Right kidney (tissue), 9 donors: ENCODE measurements around the gene PECR.
A peak's percentile ranks its signal among the peaks of the same experiment; 100 is the strongest.

Experiments
- DNase-seq: peaks from one replicate; pipeline ENCODE4 v3.0.0-alpha.2; 2016
- long read RNA-seq, 8 donors: transcript quantifications; one replicate each; lab custom pipeline, GENCODE V29; 2026

Gene PECR
- long read RNA-seq, donor 1, transcript PECR-201 (8 exons, 1,853 nt): major isoform, 10 of 10 reads
- long read RNA-seq, donor 1, partial matches to known transcripts: 0 of 10 reads
- long read RNA-seq, donor 1, other reads (novel, unspliced or antisense): 0 of 10 reads
- long read RNA-seq, donor 2, transcript PECR-201 (8 exons, 1,853 nt): major isoform, 6 of 6 reads
- long read RNA-seq, donor 2, partial matches to known transcripts: 0 of 6 reads
- long read RNA-seq, donor 2, other reads (novel, unspliced or antisense): 0 of 6 reads
- long read RNA-seq, donor 3, partial matches to known transcripts: 0 of 3 reads
- long read RNA-seq, donor 3, other reads (novel, unspliced or antisense): 0 of 3 reads
- long read RNA-seq, donor 4, transcript PECR-201 (8 exons, 1,853 nt): major isoform, 15 of 17 reads
- long read RNA-seq, donor 4, partial matches to known transcripts: 0 of 17 reads
- long read RNA-seq, donor 4, other reads (novel, unspliced or antisense): 0 of 17 reads
- long read RNA-seq, donor 5, transcript PECR-201 (8 exons, 1,853 nt): major isoform, 6 of 8 reads
- long read RNA-seq, donor 5, partial matches to known transcripts: 0 of 8 reads
- long read RNA-seq, donor 5, other reads (novel, unspliced or antisense): 0 of 8 reads
- long read RNA-seq, donor 6, transcript PECR-201 (8 exons, 1,853 nt): major isoform, 8 of 8 reads
- long read RNA-seq, donor 6, partial matches to known transcripts: 0 of 8 reads
- long read RNA-seq, donor 6, other reads (novel, unspliced or antisense): 0 of 8 reads
- long read RNA-seq, donor 7, transcript PECR-201 (8 exons, 1,853 nt): major isoform, 16 of 35 reads
- long read RNA-seq, donor 7, partial matches to known transcripts: 17 of 35 reads
- long read RNA-seq, donor 7, other reads (novel, unspliced or antisense): 0 of 35 reads
- long read RNA-seq, donor 8, transcript PECR-201 (8 exons, 1,853 nt): major isoform, 14 of 15 reads
- long read RNA-seq, donor 8, partial matches to known transcripts: 0 of 15 reads
- long read RNA-seq, donor 8, other reads (novel, unspliced or antisense): 0 of 15 reads

GRCh38 chr2:216081487-216082116, at the start of gene PECR, which contains the start of gene TMEM169:
PECR (minus strand) TSS chr2:216081809; CDS start chr2:216081741, 68 bp downstream.
TMEM169 (plus strand) TSS chr2:216081919; CDS start chr2:216095964, 14,045 bp downstream.
- peak; percentile 84 for DNase-seq

GRCh38 chr2:216130346-216130971, 48.9 kb upstream of the PECR start:
- DNase-seq: no peak

- DNase-seq: no peak
Measured at GRCh38 chr2:216126943-216127342, 45.3 kb upstream of the PECR start.

- no peak for DNase-seq
Measured at GRCh38 chr2:216121255-216121654, 39.6 kb upstream of the PECR start.

- DNase-seq: no peak
Measured at GRCh38 chr2:216119986-216120385, 38.4 kb upstream of the PECR start.

- DNase-seq: no peak
Measured at GRCh38 chr2:216119146-216119545, 37.5 kb upstream of the PECR start.

- no peak for DNase-seq
Measured at GRCh38 chr2:216118474-216118873, 36.9 kb upstream of the PECR start.

GRCh38 chr2:216117561-216118340, 36.1 kb upstream of the PECR start:
- no peak for DNase-seq

- DNase-seq: no peak
Measured at GRCh38 chr2:216116418-216116817, 34.8 kb upstream of the PECR start.

- DNase-seq: peak; percentile 92
Measured at GRCh38 chr2:216114714-216115531, 33.3 kb upstream of the PECR start.

GRCh38 chr2:216114382-216114713, 32.7 kb upstream of the PECR start:
- DNase-seq: no peak

- no peak for DNase-seq
Measured at GRCh38 chr2:216113572-216113971, 32.0 kb upstream of the PECR start.

GRCh38 chr2:216112926-216113325, 31.3 kb upstream of the PECR start:
- DNase-seq: no peak

GRCh38 chr2:216111122-216111521, 29.5 kb upstream of the PECR start:
- DNase-seq: no peak

GRCh38 chr2:216110620-216111019, 29.0 kb upstream of the PECR start:
- no peak for DNase-seq

- DNase-seq: peak; percentile 25
Measured at GRCh38 chr2:216109962-216110614, 28.5 kb upstream of the PECR start.

GRCh38 chr2:216108967-216109921, 27.6 kb upstream of the PECR start, which contains the start of gene XRCC5:
XRCC5 (plus strand) TSS chr2:216109348; CDS start chr2:216109437, 89 bp downstream.
- peak; percentile 95 for DNase-seq

- peak; percentile 42 for DNase-seq
Measured at GRCh38 chr2:216108310-216108966, 26.8 kb upstream of the PECR start.
